Large intestine (tissue), 3 donors: ENCODE results near the gene BRWD1. TPM values are rescaled to one million over a fixed set of nuclear protein-coding genes. Genes with fewer than 3 reads are reported as not detected.

Source experiments
- DNase-seq, 2 donors: peaks; one replicate each; pipeline versions ENCODE4 v3.0.0 to v3.0.0-alpha.2; 2013
- H3K27ac ChIP-seq: one replicate; pipeline ENCODE4 v1.5.1; 2013; ENCODE audit warnings: low read length
- H3K27me3 ChIP-seq: 2 replicates; pipeline ENCODE4 v1.6.1; 2013; ENCODE audit warnings: low read length; ENCODE audit not compliant: control insufficient read depth, insufficient read depth
- H3K36me3 ChIP-seq: 2 replicates; pipeline ENCODE4 v1.6.1; 2013; ENCODE audit warnings: low read length; ENCODE audit not compliant: control insufficient read depth, insufficient read depth
- H3K4me1 ChIP-seq: one replicate; pipeline ENCODE4 v1.6.1; 2013; ENCODE audit warnings: low read length; ENCODE audit not compliant: control insufficient read depth, insufficient read depth
- H3K4me3 ChIP-seq: one replicate; pipeline ENCODE4 v1.5.1; 2013; ENCODE audit warnings: low read length
- H3K9me3 ChIP-seq: one replicate; pipeline ENCODE4 v1.6.1; 2013; ENCODE audit warnings: mild to moderate bottlenecking, low read depth, low read length, moderate library complexity; ENCODE audit not compliant: control insufficient read depth
- WGBS: methylation state at CpG from one replicate; pipeline ENCODE4 v1.1.5; 2013; ENCODE audit warnings: low lambda C conversion rate; ENCODE audit not compliant: insufficient coverage; 5-methylcytosine and 5-hydroxymethylcytosine counted together
- polyA plus RNA-seq: library from polyadenylated mRNA; unstranded; fragments of 120-200 nt; gene quantifications from one replicate; pipeline ENCODE4 v1.2.1, GENCODE V29; 2013

BRWD1 gene
- polyA plus RNA-seq, 1 donor, result 32.9 TPM

DNA sequence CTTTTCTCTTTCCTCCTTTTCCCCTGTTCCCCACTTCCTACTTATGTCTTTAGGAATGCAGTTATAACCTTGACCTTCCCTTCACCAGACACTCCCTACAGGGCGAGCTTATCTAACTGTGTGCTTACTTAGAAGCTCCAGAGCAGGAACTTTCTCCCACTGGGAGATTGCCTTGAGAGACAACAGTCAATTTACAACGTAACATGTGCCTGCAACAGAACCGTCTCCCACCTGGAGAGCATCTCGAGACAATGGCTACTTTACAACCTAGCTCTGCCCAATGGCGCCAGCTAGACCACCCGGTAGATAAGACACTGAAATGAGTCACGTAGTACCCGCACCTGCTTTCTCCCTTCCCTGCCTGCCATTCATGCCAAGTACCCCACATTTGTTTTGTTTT is 18.7 kb upstream of the BRWD1 start:
- H3K9me3 ChIP-seq, result no peaks in the 10 kb centered on the region
- 40% methylated on average over 1 of the region's 8 CpGs for WGBS
- DNase-seq, result peak; percentile 42 to 61

DNA sequence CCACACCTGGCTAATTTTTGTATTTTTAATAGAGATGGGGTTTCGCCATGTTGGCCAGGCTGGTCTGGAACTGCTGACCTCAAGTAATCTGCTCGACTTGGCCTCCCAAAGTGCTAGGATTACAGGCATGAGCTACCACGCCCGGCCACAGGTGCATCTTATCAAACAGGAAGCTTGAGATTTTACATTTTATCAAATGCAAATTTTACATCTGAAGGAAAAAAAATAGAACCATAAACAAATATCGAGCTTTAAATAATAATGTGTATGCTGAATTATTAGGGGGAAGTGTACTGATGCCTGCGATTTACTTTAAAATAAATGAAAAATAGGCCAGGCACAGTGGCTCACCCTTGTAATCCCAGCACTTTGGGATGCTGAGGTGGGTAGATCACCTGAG is 16.6 kb upstream of the BRWD1 start:
- no peak for DNase-seq
- no peak overlapping the region for H3K27ac ChIP-seq
- H3K27me3 ChIP-seq, result no peaks in the 10 kb centered on the region
- H3K4me3 ChIP-seq, result no peak overlapping the region
- H3K9me3 ChIP-seq, result no peaks in the 10 kb centered on the region
- WGBS, result 75% methylated on average over 1 of the region's 6 CpGs
- no peaks in the 10 kb centered on the region for H3K36me3 ChIP-seq
- no peaks in the 10 kb centered on the region for H3K4me1 ChIP-seq

More for the DNA sequence above, 18.7 kb upstream of the BRWD1 start:
- H3K27ac ChIP-seq, result no peak overlapping the region
- H3K27me3 ChIP-seq, result no peaks in the 10 kb centered on the region
- H3K36me3 ChIP-seq, result no peaks in the 10 kb centered on the region
- H3K4me3 ChIP-seq, result no peak overlapping the region
- no peaks in the 10 kb centered on the region for H3K4me1 ChIP-seq

DNA sequence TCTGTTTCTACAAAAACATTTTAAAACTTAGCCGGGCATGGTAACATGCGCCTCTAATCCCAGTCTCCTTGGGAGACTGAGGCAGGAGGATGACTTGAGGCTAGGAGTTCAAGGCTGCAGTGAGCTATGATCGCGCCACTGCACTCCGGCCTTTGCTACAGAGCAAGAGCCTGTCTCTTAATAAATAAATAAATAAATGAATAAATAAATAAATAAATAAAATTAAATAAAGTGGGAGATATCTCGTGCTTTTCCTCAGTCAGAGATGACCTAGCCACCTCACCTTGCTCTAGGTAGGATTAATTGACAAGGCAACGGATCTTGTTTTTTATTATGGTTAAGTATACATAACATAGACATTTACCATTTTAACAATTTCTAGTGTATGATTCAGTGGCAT is 14.3 kb upstream of the BRWD1 start:
- 91% methylated on average over 2 of the region's 7 CpGs for WGBS
- Histone ChIP-seq H3K4me1 (no peaks in the 10 kb centered on the region), H3K27me3 (no peaks in the 10 kb centered on the region), H3K27ac (no peak overlapping the region), H3K4me3 (no peak overlapping the region), H3K9me3 (no peaks in the 10 kb centered on the region), H3K36me3 (no peaks in the 10 kb centered on the region)
- no peak for DNase-seq

DNA sequence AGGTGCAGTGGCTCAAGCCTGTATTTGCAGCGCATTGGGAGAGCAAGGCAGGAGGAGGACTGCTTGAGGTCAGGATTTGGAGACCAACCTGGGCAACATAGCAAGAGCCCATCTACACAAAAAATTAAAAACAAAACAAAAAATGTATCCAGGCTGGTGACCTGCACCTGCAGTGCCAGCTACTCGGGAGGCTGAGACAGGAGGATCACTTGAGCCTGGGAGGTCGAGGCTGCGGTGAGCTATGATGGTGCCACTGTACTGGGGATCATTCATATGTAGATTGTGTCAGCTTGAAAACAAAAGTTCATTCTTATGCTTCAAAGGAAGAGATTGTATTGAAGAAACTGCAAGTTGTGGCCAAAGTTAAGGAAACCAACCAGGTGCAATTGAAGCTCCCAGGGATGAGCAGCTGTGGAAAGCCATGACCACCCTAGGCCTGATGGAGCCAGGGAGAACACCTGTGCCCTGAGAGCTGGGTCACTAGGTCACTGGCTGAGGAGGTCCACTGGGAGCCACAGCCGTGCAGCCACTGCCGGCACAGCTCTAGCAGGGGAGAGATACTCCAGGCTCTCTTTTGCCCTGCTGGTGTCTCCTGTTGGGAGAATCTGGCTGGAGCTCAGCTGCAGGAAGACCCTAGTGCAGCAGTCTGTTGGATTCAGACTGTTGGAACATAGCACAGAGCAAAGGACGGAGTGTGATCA is 13.3 kb upstream of the BRWD1 start:
- WGBS, result no CpG with 5 or more reads among the region's 7 CpGs
- no peak overlapping the region for H3K27ac ChIP-seq
- H3K4me3 ChIP-seq, result no peak overlapping the region
- H3K27me3 ChIP-seq, result no peaks in the 10 kb centered on the region
- no peaks in the 10 kb centered on the region for H3K4me1 ChIP-seq
- H3K9me3 ChIP-seq, result no peaks in the 10 kb centered on the region
- no peak for DNase-seq
- H3K36me3 ChIP-seq, result no peaks in the 10 kb centered on the region

DNA sequence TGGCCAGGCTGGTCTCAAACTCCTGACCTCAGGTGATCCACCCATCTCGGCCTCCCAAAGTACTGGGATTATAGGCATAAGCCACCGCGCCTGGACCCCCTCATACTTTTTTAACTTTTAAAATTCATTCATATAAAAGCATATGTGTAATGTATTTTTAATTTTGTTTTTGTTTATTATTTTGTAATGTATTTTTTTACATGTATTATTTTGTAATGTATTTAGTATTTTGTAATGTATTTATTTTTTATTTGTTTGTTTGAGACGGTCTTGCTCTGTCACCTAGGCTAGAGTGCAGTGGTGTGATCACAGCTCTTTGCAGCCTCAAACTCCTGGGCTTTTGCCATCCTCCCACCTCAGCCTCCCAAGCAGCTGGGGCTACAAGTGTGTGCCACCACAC is 12.0 kb upstream of the BRWD1 start:
- Histone ChIP-seq H3K4me3 (no peak overlapping the region), H3K9me3 (no peaks in the 10 kb centered on the region), H3K27me3 (no peaks in the 10 kb centered on the region), H3K36me3 (no peaks in the 10 kb centered on the region), H3K27ac (no peak overlapping the region), H3K4me1 (no peaks in the 10 kb centered on the region)
- WGBS, result no CpG with 5 or more reads among the region's 4 CpGs
- no peak for DNase-seq

DNA sequence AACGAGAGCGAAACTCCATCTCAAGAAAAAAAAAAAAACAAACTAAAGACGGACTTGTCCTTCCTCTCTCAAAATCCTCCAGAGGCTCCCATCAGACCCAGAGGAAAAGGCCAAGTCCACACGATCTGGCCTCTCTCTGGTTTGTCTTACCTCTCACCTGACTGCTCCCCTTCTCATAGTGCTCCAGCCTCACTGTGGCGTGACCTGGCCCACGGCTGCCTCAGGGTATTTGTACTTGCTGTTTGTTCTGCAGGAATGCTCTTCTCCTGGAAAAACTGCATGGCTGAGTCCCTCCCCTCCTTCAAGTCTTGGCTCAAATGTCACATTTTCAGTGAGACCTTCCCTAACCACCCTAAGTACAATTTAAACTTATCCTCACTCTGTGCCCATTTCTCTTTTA is 8.0 kb upstream of the BRWD1 start:
- no peaks in the 10 kb centered on the region for H3K9me3 ChIP-seq
- no peak for DNase-seq
- no peak overlapping the region for H3K27ac ChIP-seq
- no peaks in the 10 kb centered on the region for H3K27me3 ChIP-seq
- H3K4me3 ChIP-seq, result no peak overlapping the region
- no peaks in the 10 kb centered on the region for H3K4me1 ChIP-seq
- no CpG with 5 or more reads among the region's 6 CpGs for WGBS
- H3K36me3 ChIP-seq, result no peaks in the 10 kb centered on the region

DNA sequence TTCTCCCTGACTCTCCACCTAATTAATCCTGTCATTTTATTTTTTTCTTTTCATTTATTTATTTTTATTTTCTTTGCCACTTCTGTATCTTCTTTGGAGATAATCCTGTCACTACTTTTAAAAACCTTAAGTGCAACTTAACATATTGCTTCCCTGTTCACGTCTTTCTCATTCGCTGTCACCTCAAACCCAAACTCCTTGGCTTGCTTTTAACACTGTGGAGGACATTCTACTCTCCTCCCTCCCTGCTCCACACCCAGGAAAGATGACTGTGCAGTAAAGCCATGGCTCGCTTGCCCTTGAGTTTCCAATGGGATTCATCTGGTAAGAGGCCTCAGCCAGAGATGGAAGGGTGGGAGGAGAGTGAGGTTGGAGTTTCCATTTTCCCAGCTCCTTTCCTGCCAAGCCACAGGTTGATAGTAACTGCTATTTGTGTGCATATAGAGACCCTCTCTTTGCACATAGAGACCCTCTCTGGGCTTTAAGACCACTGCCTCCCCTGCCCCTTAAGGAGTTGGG is 6.4 kb upstream of the BRWD1 start:
- 80% methylated on average over 2 of the region's 3 CpGs for WGBS

DNA sequence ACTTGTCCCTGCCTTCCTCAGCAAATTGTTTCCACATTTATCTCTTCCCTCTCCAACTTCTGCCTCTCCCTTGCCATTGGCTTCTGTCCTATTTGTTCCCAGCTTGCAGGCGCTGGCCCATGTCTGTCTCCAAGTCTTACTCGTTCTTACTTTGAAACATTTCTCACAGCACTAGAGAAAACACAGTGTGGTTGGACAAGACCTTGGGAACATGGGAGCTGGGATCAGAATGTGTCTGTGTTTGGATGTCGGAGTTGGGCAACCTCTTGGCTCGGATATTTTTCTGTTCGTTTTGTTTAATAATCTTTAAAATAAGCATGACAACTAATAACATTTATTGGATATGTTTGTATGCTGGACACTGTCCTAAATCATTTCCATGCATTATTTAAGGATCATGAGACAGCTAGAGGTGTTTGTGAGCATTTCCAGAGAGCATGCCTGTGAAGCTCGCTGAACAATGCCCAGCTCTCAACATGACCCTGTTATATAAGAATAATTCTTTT is 5.9 kb upstream of the BRWD1 start:
- no peak overlapping the region for H3K27ac ChIP-seq
- H3K9me3 ChIP-seq, result no peaks in the 10 kb centered on the region
- H3K27me3 ChIP-seq, result no peaks in the 10 kb centered on the region
- no peaks in the 10 kb centered on the region for H3K36me3 ChIP-seq
- H3K4me1 ChIP-seq, result peaks cover 5% of the 10 kb centered on the region
- no peak for DNase-seq
- WGBS, result 100% methylated on average over 2 of the region's 6 CpGs
- H3K4me3 ChIP-seq, result no peak overlapping the region

More for the DNA sequence above, 6.4 kb upstream of the BRWD1 start:
- no peaks in the 10 kb centered on the region for H3K36me3 ChIP-seq
- H3K9me3 ChIP-seq, result no peaks in the 10 kb centered on the region
- peaks cover under 1% of the 10 kb centered on the region for H3K4me1 ChIP-seq
- no peak for DNase-seq
- H3K4me3 ChIP-seq, result no peak overlapping the region
- no peak overlapping the region for H3K27ac ChIP-seq
- no peaks in the 10 kb centered on the region for H3K27me3 ChIP-seq

DNA sequence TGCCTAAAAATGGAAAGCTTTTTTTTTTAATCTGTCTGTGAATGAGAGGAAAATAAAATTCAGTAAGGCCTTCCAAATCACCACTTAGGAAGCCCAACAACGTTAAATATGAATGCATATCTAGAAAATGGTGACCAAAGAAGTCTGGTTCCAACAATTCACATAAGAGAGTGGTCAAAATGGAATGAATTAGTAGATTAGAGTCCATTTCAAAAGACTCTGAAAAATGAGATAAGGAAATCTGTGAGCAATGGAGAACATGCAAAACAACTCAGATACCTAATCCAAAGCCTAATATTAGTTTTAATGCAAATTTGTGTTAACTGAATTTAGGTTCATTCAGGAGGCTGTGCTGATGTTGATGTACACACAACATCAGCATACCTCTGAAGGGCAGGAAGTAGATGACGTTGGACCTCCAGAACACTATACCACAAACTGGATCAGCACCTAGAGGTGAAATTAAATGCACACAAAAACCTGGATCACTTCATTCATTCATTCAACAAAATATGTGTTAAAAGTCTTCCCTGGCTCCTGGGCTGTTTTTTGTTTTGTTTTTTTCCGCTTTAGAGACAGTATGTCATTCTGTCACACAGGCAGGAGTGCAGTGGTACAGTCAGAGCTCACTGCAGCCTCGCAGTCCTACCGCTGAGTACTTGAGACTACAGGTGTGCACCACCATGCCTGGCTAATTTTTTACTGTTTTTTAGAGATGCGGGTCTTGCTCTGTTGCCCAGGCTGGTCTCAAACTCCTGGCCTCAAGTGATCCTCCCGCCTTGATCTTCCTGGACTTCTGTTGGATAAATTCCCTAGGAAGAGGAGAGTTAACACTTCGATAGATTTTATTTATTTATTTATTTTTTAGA is 4.9 kb upstream of the BRWD1 start:
- DNase-seq, result no peak
- no peaks in the 10 kb centered on the region for H3K27me3 ChIP-seq
- WGBS, result 100% methylated on average over 1 of the region's 8 CpGs
- no peak overlapping the region for H3K4me3 ChIP-seq
- H3K4me1 ChIP-seq, result peaks cover 5% of the 10 kb centered on the region
- no peaks in the 10 kb centered on the region for H3K36me3 ChIP-seq
- H3K9me3 ChIP-seq, result no peaks in the 10 kb centered on the region
- H3K27ac ChIP-seq, result no peak overlapping the region
